Skeletal muscle satellite cell (primary cell): ENCODE measurements around the gene LUZP2.

Experiments
- H3K27me3 ChIP-seq: 2 replicates; pipeline ENCODE4 v1.7.0; 2013; ENCODE audit warnings: low read length; ENCODE audit not compliant: control insufficient read depth, insufficient read depth
- H3K36me3 ChIP-seq: 2 replicates; pipeline ENCODE4 v1.7.0; 2013; ENCODE audit warnings: mild to moderate bottlenecking, control low read depth, low read length; ENCODE audit not compliant: insufficient read depth
- H3K4me1 ChIP-seq: 2 replicates; pipeline ENCODE4 v1.7.0; 2013; ENCODE audit warnings: low read length; ENCODE audit not compliant: control insufficient read depth, insufficient read depth
- H3K4me2 ChIP-seq: 2 replicates; pipeline ENCODE4 v1.7.0; 2013; ENCODE audit warnings: mild to moderate bottlenecking, low read length
- H3K4me3 ChIP-seq: 2 replicates; pipeline ENCODE4 v1.7.0; 2013; ENCODE audit warnings: low read length
- H3K9ac ChIP-seq: 2 replicates; pipeline ENCODE4 v1.7.0; 2013; ENCODE audit warnings: mild to moderate bottlenecking, low read depth, low read length, moderate library complexity
- H3K9me3 ChIP-seq: replicated peaks from 2 replicates; pipeline ENCODE4 v1.7.0; 2013; ENCODE audit warnings: mild to moderate bottlenecking, control low read depth, low read length

Gene LUZP2

GRCh38 chr11:24513479-24514218 lies 16.8 kb downstream of the LUZP2 start:
- H3K4me1 ChIP-seq: no peaks in the 10 kb centered on the region
- no peak overlapping the region for H3K4me3 ChIP-seq
- H3K4me2 ChIP-seq: no peak overlapping the region
- H3K36me3 ChIP-seq: no peaks in the 10 kb centered on the region
- no peak overlapping the region for H3K9ac ChIP-seq
- peaks cover under 1% of the 10 kb centered on the region for H3K9me3 ChIP-seq
- no peaks in the 10 kb centered on the region for H3K27me3 ChIP-seq

- Histone ChIP-seq H3K36me3 (no peaks in the 10 kb centered on the region), H3K9ac (no peak overlapping the region), H3K4me1 (no peaks in the 10 kb centered on the region), H3K4me2 (no peak overlapping the region), H3K4me3 (no peak overlapping the region), H3K27me3 (no peaks in the 10 kb centered on the region), H3K9me3 (peaks cover 3% of the 10 kb centered on the region)
Measured at GRCh38 chr11:24514219-24514594, 17.4 kb downstream of the LUZP2 start.

DNA sequence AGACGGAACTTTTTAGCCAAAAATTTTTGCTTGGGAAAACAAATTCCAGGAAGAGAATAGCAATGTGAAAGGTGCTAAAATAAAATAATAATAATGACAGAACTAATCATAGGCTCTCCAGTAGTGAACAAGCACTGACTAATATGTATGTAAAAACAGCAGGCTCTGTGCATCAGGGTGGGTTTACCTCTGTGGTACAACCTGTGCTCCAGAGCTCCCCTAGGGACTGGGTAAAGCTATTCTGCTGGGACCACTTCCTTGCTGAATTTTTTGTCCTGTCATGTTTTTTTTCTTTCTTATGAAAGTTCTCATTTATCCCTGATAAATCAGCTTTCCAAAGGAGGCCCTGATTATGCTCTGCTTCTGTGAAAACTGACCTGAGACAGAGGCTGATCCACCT lies 18.8 kb downstream of the LUZP2 start:
- Histone ChIP-seq H3K36me3 (no peaks in the 10 kb centered on the region), H3K9me3 (peaks cover 3% of the 10 kb centered on the region), H3K4me3 (no peak overlapping the region), H3K9ac (no peak overlapping the region), H3K27me3 (no peaks in the 10 kb centered on the region), H3K4me1 (no peaks in the 10 kb centered on the region), H3K4me2 (no peak overlapping the region)

DNA sequence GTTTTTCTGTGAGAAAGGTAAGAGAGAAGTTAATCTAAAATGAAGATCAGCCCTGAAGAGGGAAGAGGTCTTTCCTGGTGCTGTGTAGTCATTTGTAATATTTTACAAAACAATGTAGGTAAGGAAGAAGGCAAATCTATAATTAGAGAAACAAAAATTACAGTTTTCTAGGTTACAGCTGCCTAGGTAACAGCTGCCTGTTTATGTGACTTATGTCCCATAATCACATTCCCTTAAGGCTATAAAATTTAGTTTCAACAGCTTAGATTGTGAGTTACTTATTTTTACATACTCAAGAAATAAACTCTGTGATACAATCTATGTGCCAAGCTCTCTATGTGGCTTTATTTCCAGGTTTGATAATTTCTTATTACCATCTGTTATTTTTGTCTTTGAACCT lies 19.8 kb downstream of the LUZP2 start:
- no peaks in the 10 kb centered on the region for H3K4me1 ChIP-seq
- no peaks in the 10 kb centered on the region for H3K27me3 ChIP-seq
- peaks cover 3% of the 10 kb centered on the region for H3K9me3 ChIP-seq
- no peaks in the 10 kb centered on the region for H3K36me3 ChIP-seq
- H3K4me3 ChIP-seq: no peak overlapping the region
- no peak overlapping the region for H3K9ac ChIP-seq
- H3K4me2 ChIP-seq: no peak overlapping the region

GRCh38 chr11:24521601-24522000 lies 24.7 kb downstream of the LUZP2 start:
- H3K27me3 ChIP-seq: no peaks in the 10 kb centered on the region

GRCh38 chr11:24524156-24524555 lies 27.3 kb downstream of the LUZP2 start:
- Histone ChIP-seq H3K27me3 (no peaks in the 10 kb centered on the region), H3K4me2 (no peak overlapping the region), H3K9ac (no peak overlapping the region), H3K9me3 (no peaks in the 10 kb centered on the region), H3K4me1 (no peaks in the 10 kb centered on the region), H3K36me3 (no peaks in the 10 kb centered on the region), H3K4me3 (no peak overlapping the region)

More at GRCh38 chr11:24521601-24522000, 24.7 kb downstream of the LUZP2 start:
- Histone ChIP-seq H3K36me3 (no peaks in the 10 kb centered on the region), H3K4me2 (no peak overlapping the region), H3K9ac (no peak overlapping the region), H3K9me3 (peaks cover 3% of the 10 kb centered on the region), H3K4me3 (no peak overlapping the region), H3K4me1 (no peaks in the 10 kb centered on the region)

DNA sequence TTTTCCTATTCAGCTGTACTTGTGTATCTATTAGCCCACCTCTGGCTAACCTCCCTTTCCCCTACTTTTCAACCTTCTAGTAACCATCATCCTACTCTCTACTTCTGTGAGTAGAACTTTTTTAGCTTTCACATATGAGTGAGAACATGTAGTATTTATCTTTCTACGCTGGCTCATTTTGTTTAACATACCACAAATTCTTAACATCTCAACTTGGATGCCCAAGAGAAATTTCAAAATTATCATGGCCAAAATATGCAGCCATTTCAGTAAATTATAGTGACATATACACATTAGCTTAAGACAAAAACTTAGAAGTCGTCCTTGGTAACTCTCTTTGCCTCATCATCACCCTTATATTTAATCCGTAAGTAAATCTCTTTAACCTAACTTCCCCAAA lies 34.7 kb downstream of the LUZP2 start:
- no peaks in the 10 kb centered on the region for H3K27me3 ChIP-seq
- no peaks in the 10 kb centered on the region for H3K9me3 ChIP-seq
- H3K36me3 ChIP-seq: no peaks in the 10 kb centered on the region
- no peaks in the 10 kb centered on the region for H3K4me1 ChIP-seq
- H3K9ac ChIP-seq: no peak overlapping the region
- no peak overlapping the region for H3K4me2 ChIP-seq
- H3K4me3 ChIP-seq: no peak overlapping the region

- Histone ChIP-seq H3K9ac (no peak overlapping the region), H3K4me1 (no peaks in the 10 kb centered on the region)
Measured at GRCh38 chr11:24543771-24544170, 46.9 kb downstream of the LUZP2 start.

DNA sequence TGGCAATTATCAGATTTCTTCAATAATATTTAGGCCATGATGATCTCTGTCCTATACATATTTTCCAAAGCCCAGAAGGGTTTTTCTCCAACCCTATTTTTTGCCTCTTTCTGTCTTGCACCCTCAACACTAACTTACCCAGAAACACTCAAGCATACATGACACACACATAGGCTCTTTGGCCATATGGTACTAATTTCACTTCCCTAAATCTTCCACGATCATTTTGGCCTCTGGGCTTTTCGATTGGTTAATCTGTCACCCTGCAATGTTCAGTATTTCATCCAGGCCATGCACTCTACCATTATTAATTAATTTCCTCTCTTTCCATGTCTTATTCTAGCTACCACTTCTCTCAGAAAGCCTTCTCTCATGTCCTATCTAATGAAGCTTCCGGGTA lies 59.8 kb downstream of the LUZP2 start:
- Histone ChIP-seq H3K36me3 (no peaks in the 10 kb centered on the region), H3K9me3 (no peaks in the 10 kb centered on the region), H3K4me1 (no peaks in the 10 kb centered on the region), H3K27me3 (no peaks in the 10 kb centered on the region), H3K4me2 (no peak overlapping the region), H3K4me3 (no peak overlapping the region), H3K9ac (no peak overlapping the region)

More at GRCh38 chr11:24543771-24544170, 46.9 kb downstream of the LUZP2 start:
- H3K4me2 ChIP-seq: no peak overlapping the region
- H3K9me3 ChIP-seq: peaks cover 4% of the 10 kb centered on the region
- H3K36me3 ChIP-seq: no peaks in the 10 kb centered on the region
- H3K27me3 ChIP-seq: no peaks in the 10 kb centered on the region
- no peak overlapping the region for H3K4me3 ChIP-seq

GRCh38 chr11:24559315-24559714 lies 62.5 kb downstream of the LUZP2 start:
- Histone ChIP-seq H3K4me2 (no peak overlapping the region), H3K9me3 (no peaks in the 10 kb centered on the region), H3K36me3 (no peaks in the 10 kb centered on the region), H3K4me3 (no peak overlapping the region), H3K9ac (no peak overlapping the region), H3K4me1 (no peaks in the 10 kb centered on the region), H3K27me3 (no peaks in the 10 kb centered on the region)

GRCh38 chr11:24560324-24560723 lies 63.5 kb downstream of the LUZP2 start:
- Histone ChIP-seq H3K4me2 (no peak overlapping the region), H3K27me3 (no peaks in the 10 kb centered on the region), H3K36me3 (no peaks in the 10 kb centered on the region), H3K4me3 (no peak overlapping the region), H3K4me1 (no peaks in the 10 kb centered on the region), H3K9me3 (no peaks in the 10 kb centered on the region), H3K9ac (no peak overlapping the region)

DNA sequence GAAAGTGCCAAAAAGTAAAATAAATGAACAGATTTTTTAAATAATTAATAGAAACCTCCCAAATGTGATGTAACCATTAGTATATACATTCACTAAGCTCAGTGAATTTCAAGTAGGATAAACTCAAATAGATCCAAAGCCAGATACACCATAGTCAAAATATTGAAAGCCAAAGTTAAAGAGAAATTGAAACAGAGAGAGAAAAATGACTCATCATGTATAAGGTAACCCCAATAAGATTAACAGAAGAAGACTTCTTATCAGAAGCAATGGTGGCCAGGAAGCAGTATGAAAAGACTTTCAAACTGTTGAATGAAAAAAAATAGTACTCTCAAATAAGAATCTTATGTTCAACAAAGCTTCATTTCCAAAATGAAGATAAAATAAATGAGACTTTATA lies 70.5 kb downstream of the LUZP2 start:
- Histone ChIP-seq H3K9ac (no peak overlapping the region), H3K4me3 (no peak overlapping the region), H3K36me3 (no peaks in the 10 kb centered on the region), H3K4me1 (no peaks in the 10 kb centered on the region), H3K27me3 (no peaks in the 10 kb centered on the region), H3K9me3 (no peaks in the 10 kb centered on the region), H3K4me2 (no peak overlapping the region)
